ENCODE measurements around the gene ZNF91. TPM values are rescaled to one million over a fixed set of nuclear protein-coding genes. Genes with fewer than 3 reads are reported as not detected.

The ZNF91 gene
- total and polyA plus RNA-seq, 9 of the 15 experiments (the other 6 are each of a cell fraction or from before 2014, with no cell fraction given): 1.0 to 6.7 (median 3.2) TPM

DNA sequence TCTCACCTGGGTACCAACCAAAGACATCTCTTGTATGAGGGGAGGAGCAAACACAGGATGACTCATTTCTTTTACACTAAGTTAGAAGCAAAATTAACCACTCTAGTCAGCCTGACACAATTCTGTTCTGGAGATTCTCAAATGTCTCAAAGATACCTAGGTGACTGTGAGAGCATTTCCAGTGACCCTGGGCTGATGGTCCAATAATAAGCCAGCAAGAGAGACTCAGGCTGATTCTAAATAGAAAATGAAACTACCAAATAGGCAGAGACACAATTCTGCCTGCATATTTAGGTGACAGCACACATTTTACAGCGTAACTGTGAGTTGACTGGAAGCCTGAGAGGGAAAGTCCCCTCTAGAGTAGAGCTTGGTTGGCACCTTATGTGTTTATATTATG lies 16.3 kb downstream of the ZNF91 start (continued):
- no peak for TF ChIP-seq CBX2 (IDR thresholded peaks at IDR 0.05; ENCODE audit: insufficient read depth, low read length, poor library complexity, severe bottlenecking)
- no peak for TF ChIP-seq PHF8 (IDR thresholded peaks at IDR 0.05; ENCODE audit: borderline replicate concordance, low read length)
- TF ChIP-seq SREBF1 (IDR thresholded peaks at IDR 0.05; ENCODE audit: borderline replicate concordance, low read depth, low read length): no peak
- TF ChIP-seq, protein P1, sequence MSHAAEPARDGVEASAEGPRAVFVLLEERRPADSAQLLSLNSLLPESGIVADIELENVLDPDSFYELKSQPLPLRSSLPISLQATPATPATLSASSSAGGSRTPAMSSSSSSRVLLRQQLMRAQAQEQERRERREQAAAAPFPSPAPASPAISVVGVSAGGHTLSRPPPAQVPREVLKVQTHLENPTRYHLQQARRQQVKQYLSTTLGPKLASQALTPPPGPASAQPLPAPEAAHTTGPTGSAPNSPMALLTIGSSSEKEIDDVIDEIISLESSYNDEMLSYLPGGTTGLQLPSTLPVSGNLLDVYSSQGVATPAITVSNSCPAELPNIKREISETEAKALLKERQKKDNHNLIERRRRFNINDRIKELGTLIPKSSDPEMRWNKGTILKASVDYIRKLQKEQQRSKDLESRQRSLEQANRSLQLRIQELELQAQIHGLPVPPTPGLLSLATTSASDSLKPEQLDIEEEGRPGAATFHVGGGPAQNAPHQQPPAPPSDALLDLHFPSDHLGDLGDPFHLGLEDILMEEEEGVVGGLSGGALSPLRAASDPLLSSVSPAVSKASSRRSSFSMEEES (CRISPR knock-in tag; IDR thresholded peaks at IDR 0.05): no peak
- no peak for TF ChIP-seq ZNF274 (IDR thresholded peaks at IDR 0.05; ENCODE audit: borderline replicate concordance, low read depth, low read length)

DNA sequence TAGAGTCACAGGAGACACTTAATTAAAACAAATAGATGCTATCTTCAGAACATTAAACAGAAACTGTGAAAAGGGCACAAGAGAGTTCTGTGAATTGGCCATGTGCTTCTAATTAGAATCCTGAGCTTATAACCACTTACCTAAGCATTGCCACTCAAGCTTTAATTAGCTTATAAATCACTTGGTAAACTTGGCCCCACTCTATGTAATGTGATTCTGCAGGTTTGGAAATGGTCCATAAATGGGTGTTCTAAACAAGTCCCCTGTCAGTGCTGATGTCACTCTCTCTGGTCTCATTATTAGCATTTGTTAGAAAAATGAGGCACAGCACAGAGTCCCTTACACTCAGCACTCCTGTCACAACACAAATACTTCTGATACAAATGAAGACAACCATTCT lies 18.0 kb downstream of the ZNF91 start:
- intact Hi-C loops (cut with micrococcal nuclease): no loop called here
- H3K79me2 ChIP-seq (ENCODE audit: control insufficient read depth, insufficient read depth, low read length): no peaks in the 10 kb centered on the region
- no peaks in the 10 kb centered on the region for H3K9me3 ChIP-seq (replicated peaks; ENCODE audit: control insufficient read depth, insufficient read depth, low read depth, low read length)

More for the DNA sequence above, 18.0 kb downstream of the ZNF91 start:
- Histone ChIP-seq H4K20me1 (replicated peaks; ENCODE audit: control insufficient read depth, insufficient read depth, low read length) (no peaks in the 10 kb centered on the region), H3K4me1 (replicated peaks in 1 of 2; ENCODE audit: control insufficient read depth in 2 of 2, insufficient read depth in 2 of 2, low read length in 2 of 2) (no peaks in the 10 kb centered on the region), H3K9ac (ENCODE audit: insufficient read depth in 1 of 2, low read depth in 2 of 2, low read length in 2 of 2) (no peak overlapping the region), H3K4me2 (ENCODE audit: insufficient read depth, low read length) (no peak overlapping the region), H3K27ac (ENCODE audit: extremely low read depth, low read depth, low read length) (no peak overlapping the region), H3K36me3 (ENCODE audit: control insufficient read depth, insufficient read depth, low read length) (no peaks in the 10 kb centered on the region), H3K4me3 (no peak overlapping the region), H3K9me1 (ENCODE audit: control insufficient read depth, insufficient read depth, low read length) (no peaks in the 10 kb centered on the region), H2AFZ (ENCODE audit: low read depth, low read length) (no peak overlapping the region), H3K27me3 (ENCODE audit: control insufficient read depth in 2 of 2, insufficient read depth in 2 of 2, low read length in 2 of 2) (no peaks in the 10 kb centered on the region)
- ChIA-PET POLR2A (no interaction called here), CTCF (ENCODE audit: low intra/inter-chr PET ratio) (no interaction called here)
- TF ChIP-seq CBFA2T2 (conservative IDR thresholded peaks at IDR 0.05) (no peak), ELF4 (CRISPR knock-in tag; IDR thresholded peaks at IDR 0.05) (no peak), NFXL1 (CRISPR knock-in tag; IDR thresholded peaks at IDR 0.05) (no peak), SNRNP70 (optimal IDR thresholded peaks at IDR 0.05; ENCODE audit: low read depth, low read length) (no peak), STAT5A (IDR thresholded peaks at IDR 0.05; ENCODE audit: borderline replicate concordance, low read length) (no peak), MCM3 (IDR thresholded peaks at IDR 0.05) (no peak), PHB2 (IDR thresholded peaks at IDR 0.05; ENCODE audit: low read depth) (no peak), ZNF224 (CRISPR knock-in tag; IDR thresholded peaks at IDR 0.05) (no peak), ZNF766 (CRISPR knock-in tag; conservative IDR thresholded peaks at IDR 0.05) (no peak), NEUROD1 (IDR thresholded peaks at IDR 0.05; ENCODE audit: borderline replicate concordance, low read depth, low read length, partially characterized antibody) (no peak)
- TF ChIP-seq, protein P2, sequence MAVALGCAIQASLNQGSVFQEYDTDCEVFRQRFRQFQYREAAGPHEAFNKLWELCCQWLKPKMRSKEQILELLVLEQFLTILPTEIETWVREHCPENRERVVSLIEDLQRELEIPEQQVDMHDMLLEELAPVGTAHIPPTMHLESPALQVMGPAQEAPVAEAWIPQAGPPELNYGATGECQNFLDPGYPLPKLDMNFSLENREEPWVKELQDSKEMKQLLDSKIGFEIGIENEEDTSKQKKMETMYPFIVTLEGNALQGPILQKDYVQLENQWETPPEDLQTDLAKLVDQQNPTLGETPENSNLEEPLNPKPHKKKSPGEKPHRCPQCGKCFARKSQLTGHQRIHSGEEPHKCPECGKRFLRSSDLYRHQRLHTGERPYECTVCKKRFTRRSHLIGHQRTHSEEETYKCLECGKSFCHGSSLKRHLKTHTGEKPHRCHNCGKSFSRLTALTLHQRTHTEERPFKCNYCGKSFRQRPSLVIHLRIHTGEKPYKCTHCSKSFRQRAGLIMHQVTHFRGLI (CRISPR knock-in tag; IDR thresholded peaks at IDR 0.05): no peak
- TF ChIP-seq, protein P3, sequence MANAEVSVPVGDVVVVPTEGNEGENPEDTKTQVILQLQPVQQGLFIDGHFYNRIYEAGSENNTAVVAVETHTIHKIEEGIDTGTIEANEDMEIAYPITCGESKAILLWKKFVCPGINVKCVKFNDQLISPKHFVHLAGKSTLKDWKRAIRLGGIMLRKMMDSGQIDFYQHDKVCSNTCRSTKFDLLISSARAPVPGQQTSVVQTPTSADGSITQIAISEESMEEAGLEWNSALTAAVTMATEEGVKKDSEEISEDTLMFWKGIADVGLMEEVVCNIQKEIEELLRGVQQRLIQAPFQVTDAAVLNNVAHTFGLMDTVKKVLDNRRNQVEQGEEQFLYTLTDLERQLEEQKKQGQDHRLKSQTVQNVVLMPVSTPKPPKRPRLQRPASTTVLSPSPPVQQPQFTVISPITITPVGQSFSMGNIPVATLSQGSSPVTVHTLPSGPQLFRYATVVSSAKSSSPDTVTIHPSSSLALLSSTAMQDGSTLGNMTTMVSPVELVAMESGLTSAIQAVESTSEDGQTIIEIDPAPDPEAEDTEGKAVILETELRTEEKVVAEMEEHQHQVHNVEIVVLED (CRISPR knock-in tag; IDR thresholded peaks at IDR 0.05): no peak
- FAIRE-seq (no peak), ATAC-seq (no peak), DNase-seq (ENCODE audit: extremely low read depth in 1 of 4, low spot score in 3 of 4) (no peak)
- no TSS peak for BruUV-seq (replicated peaks)
- in situ Hi-C loops (cut with MboI): loop anchor here (5.0 kb wide), 1 partner anchor 420 kb away; no protein-coding TSS in a partner anchor

Data from K562 (cell line).